Stimulated activated CD8-positive, alpha-beta memory T cell treated with anti-CD3 and anti-CD28 coated beads, Interleukin-2, amount 100 ng/mL, for 1 hour (primary cell): Measurements from ENCODE around the gene NLRP6.
"Not testable (repeated sequence)": the region's sequence is repeated elsewhere in the genome, so short reads cannot be mapped to it uniquely, and the experiment has no call there.

ENCODE experiments used
- DNase-seq, 2 donors: peaks; one replicate each; pipeline ENCODE4 v3.0.0-alpha.2; 2020; ENCODE audit warnings: low read depth in 2 of 2

The NLRP6 gene

DNA sequence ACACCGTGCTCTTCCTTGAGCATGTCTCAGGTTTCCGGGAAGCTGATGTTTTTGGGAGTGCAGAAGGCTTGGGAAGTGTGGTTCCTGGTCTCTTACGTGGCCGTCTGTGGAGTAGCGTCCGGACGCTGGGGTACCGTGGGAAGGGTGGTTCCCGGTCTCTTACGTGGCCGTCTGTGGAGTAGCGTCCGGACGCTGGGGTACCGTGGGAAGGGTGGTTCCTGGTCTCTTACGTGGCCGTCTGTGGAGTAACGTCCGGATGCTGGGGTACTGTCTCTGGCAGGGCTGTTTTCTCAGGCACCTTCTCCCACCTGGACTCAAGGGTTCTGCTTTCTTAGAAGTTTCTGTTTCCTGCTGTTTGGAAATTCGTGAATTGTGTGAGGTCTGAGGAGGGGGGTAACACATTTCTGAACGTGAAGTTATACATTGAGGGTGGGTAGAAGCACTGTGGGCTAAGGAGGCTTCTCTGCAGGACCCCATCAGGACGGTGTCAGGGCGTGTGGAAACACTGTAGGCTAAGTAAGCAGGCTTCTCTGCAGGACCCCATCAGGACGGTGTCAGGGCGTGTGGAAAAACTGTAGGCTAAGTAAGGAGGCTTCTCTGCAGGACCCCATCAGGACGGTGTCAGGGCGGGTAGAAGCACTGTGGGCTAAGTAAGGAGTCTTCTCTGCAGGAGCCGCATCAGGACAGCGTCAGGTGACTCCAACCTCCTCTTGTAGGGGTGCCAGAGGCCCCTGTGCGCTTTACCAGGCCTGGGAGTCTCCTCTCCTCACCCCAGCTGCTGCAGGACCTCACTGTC, 47.8 kb downstream of the NLRP6 start:
- no peak for DNase-seq

DNA sequence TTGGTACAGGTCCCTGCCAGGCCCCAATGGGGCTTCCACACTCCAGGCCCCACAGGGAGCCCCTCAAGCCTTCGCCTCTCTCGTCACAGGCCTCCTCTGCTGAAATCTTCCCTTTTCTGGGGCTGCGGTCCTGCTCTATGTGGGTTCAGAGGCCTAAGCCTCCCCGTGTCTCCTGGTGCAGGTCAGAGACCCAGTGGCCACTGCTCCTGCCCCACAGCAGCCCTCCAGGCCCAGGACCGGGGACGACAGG, 48.3 kb downstream of the NLRP6 start:
- DNase-seq, result no peak

- peak in 1 of 2 donors; percentile 38 for DNase-seq
These were observed 48.8 kb downstream of the NLRP6 start for GRCh38 chr11:326842-327580.

GRCh38 chr11:327581-327923, 49.3 kb downstream of the NLRP6 start:
- DNase-seq, result no peak

DNA sequence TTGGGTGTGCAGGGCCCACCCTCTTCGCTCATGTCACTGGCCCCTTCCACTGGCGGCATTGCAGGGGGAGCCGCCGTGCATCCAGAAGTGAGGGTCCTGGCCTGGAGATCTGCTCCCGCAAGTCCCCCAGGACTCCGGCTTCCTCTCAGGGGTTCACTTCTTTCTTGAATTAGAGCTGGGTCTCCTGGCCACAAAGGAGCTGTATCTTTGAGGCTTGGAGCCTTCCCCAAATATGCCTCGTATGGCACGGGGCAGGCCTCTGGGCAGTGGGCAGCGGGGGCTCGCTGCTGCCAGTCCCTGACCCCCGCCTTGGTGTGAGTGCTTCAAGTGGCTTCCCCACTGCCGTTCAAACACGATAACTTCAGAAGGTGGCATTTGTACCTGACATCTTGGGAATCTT, 49.8 kb downstream of the NLRP6 start:
- DNase-seq, result no peak

GRCh38 chr11:328516-329100, 50.4 kb downstream of the NLRP6 start:
- DNase-seq, result not testable (repeated sequence)

DNA sequence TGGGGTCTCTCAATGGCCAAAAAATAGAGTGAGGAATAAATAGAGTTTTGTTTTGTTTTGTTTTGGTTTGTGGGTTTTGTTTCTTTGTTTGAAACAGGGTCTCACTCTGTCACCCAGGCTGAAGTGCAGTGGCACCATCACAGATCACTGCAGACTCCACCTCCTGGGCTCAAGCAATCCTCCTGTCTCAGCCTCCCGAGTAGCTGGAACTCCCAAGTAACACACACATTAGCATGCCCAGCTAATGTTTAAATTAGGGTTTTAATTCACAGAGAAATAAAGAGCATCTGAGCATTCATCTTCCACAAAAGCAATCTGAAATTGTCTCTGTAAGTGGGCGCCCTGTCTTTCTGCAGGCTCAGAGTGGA, 51.7 kb downstream of the NLRP6 start:
- DNase-seq, result no peak

DNA sequence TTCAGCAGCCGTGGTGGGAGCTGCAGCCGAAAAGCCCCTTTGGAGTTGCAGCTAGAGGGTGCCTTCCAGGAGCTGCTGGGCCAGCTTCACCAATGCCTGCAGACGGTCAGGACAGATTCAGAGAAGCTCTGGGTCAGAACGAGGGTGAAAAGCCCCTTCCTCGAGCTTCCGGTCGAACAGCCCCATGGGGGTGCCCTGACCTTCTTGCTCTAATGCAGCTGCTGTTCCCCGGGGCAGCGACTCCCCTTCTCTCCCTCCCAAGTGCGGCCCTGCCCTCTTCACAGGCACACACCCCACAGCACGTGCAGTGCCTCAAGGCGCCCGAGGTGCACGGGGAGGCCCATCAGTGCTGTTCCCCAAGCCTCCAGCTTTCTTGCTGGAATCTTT, 52.1 kb downstream of the NLRP6 start:
- no peak for DNase-seq

DNA sequence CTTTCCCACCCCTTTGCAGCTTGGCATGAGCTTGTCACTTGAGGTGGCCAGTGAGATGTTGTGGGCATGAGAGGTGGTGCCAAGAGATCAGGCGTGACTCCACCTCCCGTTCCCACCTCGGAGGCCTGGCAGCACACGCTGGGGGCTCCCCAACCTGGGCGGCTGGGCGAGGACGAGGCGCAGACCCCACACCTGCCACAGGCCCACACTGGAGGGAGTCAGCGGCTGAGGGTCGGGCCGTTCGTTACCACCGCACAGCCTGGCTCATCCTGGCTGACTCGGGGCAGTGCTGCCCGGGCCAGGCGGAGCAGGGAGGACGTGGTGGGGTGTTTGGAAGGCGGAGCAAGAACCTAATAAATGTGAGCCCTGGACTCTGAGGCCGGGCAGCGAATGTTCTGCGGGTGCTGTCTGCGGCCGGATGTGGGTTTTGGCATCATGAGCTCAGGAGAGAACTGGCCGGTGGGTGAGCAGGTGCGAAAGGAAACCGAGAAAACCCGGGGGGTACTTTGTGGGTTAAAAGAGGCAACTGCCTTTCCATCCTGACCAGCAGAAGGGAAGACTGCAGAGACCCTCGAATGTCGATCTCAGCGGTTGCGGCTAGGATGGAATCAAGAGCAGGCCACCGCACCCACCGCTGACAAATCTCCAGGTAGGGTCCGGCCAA, 52.6 kb downstream of the NLRP6 start:
- DNase-seq, result no peak

DNA sequence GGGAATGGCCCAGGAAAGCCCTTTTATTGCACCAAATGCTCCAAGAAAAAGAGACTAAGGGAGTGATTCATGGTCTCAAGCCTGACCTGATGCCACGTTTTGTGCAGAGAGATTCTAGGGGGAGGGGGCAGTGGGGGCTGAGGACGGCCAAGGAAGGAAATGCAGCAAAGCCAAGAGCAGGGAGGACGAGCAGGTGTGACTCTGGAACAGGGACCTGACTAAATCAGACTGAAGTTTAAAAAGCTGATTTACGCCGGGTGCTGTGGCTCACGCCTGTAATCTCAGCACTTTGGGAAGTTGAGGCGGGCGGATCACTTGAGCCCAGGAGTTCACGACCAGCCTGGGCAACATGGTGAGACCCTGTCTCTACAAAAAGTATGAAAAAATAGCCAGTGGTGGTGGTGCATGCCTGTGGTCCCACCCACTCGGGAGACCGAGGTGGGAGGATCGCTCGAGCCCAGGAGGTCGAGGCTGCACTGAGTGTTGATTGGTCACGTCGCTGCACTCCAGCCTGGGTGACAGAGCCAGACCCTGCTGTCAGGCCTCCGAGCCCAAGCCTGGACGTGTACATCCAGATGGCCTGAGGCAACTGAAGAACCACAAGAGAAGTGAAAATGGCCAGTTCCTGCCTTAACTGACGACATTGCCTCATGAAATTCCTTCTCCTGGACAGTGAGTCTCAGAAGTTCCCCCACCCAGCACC, 53.3 kb downstream of the NLRP6 start:
- no peak for DNase-seq

DNA sequence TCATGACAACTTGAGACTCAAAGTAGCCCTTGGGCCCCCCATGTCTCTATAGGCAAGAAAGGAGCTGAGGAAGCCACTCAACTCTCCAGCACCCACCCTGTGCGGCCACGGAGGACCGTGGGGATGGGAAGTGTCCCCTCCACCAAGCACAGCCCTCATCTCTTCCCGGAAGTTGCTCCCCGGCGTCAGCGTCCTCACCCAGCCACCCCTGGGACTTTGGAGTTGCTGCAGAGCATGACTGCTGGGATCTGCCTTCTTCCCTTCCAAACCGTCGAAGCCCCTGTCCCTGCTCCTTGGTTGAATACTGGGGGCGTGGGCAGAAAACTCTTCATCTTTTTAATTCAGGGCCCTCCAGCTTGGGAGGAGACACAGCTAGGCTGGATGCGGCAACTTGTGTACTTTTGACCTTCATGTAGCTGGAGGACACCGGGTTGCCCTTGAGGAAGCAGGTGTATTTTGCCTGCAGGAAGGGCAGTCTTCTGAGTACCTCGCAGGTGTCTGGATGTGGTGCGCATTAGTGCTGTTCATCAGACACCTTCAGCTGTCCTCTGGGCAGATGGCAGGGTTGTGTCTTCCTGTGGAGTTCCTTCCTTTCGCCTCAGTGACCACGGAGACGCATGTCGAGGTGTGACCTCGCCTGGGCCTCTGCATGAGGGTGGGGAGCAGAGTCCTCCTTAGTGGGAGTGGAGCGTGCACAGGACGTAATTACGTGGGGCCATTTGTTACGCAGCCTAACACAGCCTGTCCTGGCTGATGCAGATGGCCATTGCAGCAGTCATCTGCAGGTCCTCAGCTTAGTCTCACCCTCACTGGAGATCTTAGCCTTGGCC, 54.7 kb downstream of the NLRP6 start:
- no peak for DNase-seq

GRCh38 chr11:333616-334263, 55.5 kb downstream of the NLRP6 start:
- not testable (repeated sequence) for DNase-seq

DNA sequence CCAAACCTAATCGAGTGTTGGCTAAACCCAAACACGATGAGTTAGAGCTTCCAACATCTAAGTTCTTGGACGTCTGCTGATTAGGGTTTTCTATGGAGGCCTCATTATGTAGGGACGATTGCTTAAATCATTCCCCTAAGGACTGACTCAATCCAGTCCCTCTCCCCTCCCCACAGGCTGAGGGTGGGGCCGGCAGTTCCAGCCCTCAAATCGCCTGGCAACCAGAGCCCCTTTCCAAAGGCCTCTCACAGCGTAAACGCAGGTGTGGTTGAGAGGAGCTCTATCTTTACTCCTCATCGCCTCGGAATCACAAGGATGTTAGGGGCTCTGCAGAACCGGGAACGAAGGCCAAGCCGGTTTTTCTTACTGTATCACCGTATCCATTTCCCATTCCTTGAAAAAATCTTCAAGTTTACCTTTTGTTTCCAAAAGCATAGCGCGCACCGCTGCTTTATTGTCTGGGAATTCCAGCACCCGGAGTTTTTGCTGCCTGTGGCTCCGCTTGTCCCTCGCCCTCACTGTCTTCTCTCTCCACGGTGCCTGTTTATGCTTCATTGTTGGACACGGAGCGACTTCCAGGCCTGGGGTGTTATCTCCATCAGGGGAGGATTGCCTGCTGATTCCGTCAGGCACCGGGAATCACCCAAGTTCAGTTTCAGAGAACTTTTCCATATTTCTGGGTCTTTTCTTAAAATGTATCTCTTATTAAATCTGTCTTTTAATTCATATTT, 56.2 kb downstream of the NLRP6 start:
- DNase-seq, result no peak
